ENCODE results near the gene RAPGEF6.

The RAPGEF6 gene

GRCh38 chr5:131659290-131659689 lies 24.3 kb upstream of the RAPGEF6 start:
- Histone ChIP-seq H3K27ac (ENCODE audit: poor library complexity, severe bottlenecking) (no peak overlapping the region), H3K36me3 (ENCODE audit: low read depth) (peaks cover 33% of the 10 kb centered on the region), H3K27me3 (ENCODE audit: insufficient read depth, poor library complexity, severe bottlenecking) (no peaks in the 10 kb centered on the region), H3K9me3 (ENCODE audit: severe bottlenecking) (no peaks in the 10 kb centered on the region), H3K4me3 (ENCODE audit: severe bottlenecking) (no peak overlapping the region), H3K4me1 (ENCODE audit: insufficient read depth, poor library complexity, severe bottlenecking) (no peaks in the 10 kb centered on the region)
- DNase-seq (ENCODE audit: low spot score) (peak; percentile 64), ATAC-seq (ENCODE audit: low read depth) (no peak)
- TF ChIP-seq CTCF (IDR thresholded peaks at IDR 0.05; ENCODE audit: poor library complexity, severe bottlenecking) = no peak

- H3K36me3 ChIP-seq (ENCODE audit: low read depth) = peaks cover 41% of the 10 kb centered on the region
- H3K27ac ChIP-seq (ENCODE audit: poor library complexity, severe bottlenecking) = no peak overlapping the region
These were observed 19.7 kb upstream of the RAPGEF6 start for GRCh38 chr5:131654776-131655175.

GRCh38 chr5:131654309-131654708 lies 19.3 kb upstream of the RAPGEF6 start:
- DNase-seq (ENCODE audit: low spot score) = no peak
- no peaks in the 10 kb centered on the region for H3K9me3 ChIP-seq (ENCODE audit: severe bottlenecking)
- H3K36me3 ChIP-seq (ENCODE audit: low read depth) = peaks cover 43% of the 10 kb centered on the region
- no peak overlapping the region for H3K27ac ChIP-seq (ENCODE audit: poor library complexity, severe bottlenecking)
- no peak overlapping the region for H3K4me3 ChIP-seq (ENCODE audit: severe bottlenecking)
- TF ChIP-seq CTCF (IDR thresholded peaks at IDR 0.05; ENCODE audit: poor library complexity, severe bottlenecking) = no peak
- no peaks in the 10 kb centered on the region for H3K27me3 ChIP-seq (ENCODE audit: insufficient read depth, poor library complexity, severe bottlenecking)
- H3K4me1 ChIP-seq (ENCODE audit: insufficient read depth, poor library complexity, severe bottlenecking) = peaks cover 5% of the 10 kb centered on the region
- ATAC-seq (ENCODE audit: low read depth) = no peak

More at GRCh38 chr5:131654776-131655175, 19.7 kb upstream of the RAPGEF6 start:
- DNase-seq (ENCODE audit: low spot score) (no peak), ATAC-seq (ENCODE audit: low read depth) (no peak)
- Histone ChIP-seq H3K27me3 (ENCODE audit: insufficient read depth, poor library complexity, severe bottlenecking) (no peaks in the 10 kb centered on the region), H3K4me3 (ENCODE audit: severe bottlenecking) (no peak overlapping the region), H3K4me1 (ENCODE audit: insufficient read depth, poor library complexity, severe bottlenecking) (peaks cover under 1% of the 10 kb centered on the region), H3K9me3 (ENCODE audit: severe bottlenecking) (no peaks in the 10 kb centered on the region)
- no peak for TF ChIP-seq CTCF (IDR thresholded peaks at IDR 0.05; ENCODE audit: poor library complexity, severe bottlenecking)

- H3K9me3 ChIP-seq (ENCODE audit: severe bottlenecking) = peaks cover 3% of the 10 kb centered on the region
- DNase-seq (ENCODE audit: low spot score) (no peak), ATAC-seq (ENCODE audit: low read depth) (peak; percentile 87)
- H3K36me3 ChIP-seq (ENCODE audit: low read depth) = peaks cover 74% of the 10 kb centered on the region
- no peak overlapping the region for H3K4me3 ChIP-seq (ENCODE audit: severe bottlenecking)
- H3K4me1 ChIP-seq (ENCODE audit: insufficient read depth, poor library complexity, severe bottlenecking) = peaks cover 13% of the 10 kb centered on the region
- TF ChIP-seq CTCF (IDR thresholded peaks at IDR 0.05; ENCODE audit: poor library complexity, severe bottlenecking) = no peak
- no peak overlapping the region for H3K27ac ChIP-seq (ENCODE audit: poor library complexity, severe bottlenecking)
- no peaks in the 10 kb centered on the region for H3K27me3 ChIP-seq (ENCODE audit: insufficient read depth, poor library complexity, severe bottlenecking)
These were observed 14.1 kb upstream of the RAPGEF6 start for GRCh38 chr5:131649161-131649560.

- TF ChIP-seq CTCF (IDR thresholded peaks at IDR 0.05; ENCODE audit: poor library complexity, severe bottlenecking) = no peak
- Histone ChIP-seq H3K4me1 (ENCODE audit: insufficient read depth, poor library complexity, severe bottlenecking) (peaks cover 13% of the 10 kb centered on the region), H3K4me3 (ENCODE audit: severe bottlenecking) (no peak overlapping the region), H3K9me3 (ENCODE audit: severe bottlenecking) (peaks cover 3% of the 10 kb centered on the region), H3K27me3 (ENCODE audit: insufficient read depth, poor library complexity, severe bottlenecking) (no peaks in the 10 kb centered on the region), H3K27ac (ENCODE audit: poor library complexity, severe bottlenecking) (no peak overlapping the region), H3K36me3 (ENCODE audit: low read depth) (peaks cover 76% of the 10 kb centered on the region)
- ATAC-seq (ENCODE audit: low read depth) (no peak), DNase-seq (ENCODE audit: low spot score) (no peak)
These were observed 12.2 kb upstream of the RAPGEF6 start for GRCh38 chr5:131647048-131647769.

All from RWPE2 (cell line).